Measurements from ENCODE around the gene TP53I11.

The TP53I11 gene

GRCh38 chr11:44939673-44940395 is 10.8 kb downstream of the TP53I11 start:
- peak; percentile 81 for DNase-seq (ENCODE audit: low spot score)

DNA sequence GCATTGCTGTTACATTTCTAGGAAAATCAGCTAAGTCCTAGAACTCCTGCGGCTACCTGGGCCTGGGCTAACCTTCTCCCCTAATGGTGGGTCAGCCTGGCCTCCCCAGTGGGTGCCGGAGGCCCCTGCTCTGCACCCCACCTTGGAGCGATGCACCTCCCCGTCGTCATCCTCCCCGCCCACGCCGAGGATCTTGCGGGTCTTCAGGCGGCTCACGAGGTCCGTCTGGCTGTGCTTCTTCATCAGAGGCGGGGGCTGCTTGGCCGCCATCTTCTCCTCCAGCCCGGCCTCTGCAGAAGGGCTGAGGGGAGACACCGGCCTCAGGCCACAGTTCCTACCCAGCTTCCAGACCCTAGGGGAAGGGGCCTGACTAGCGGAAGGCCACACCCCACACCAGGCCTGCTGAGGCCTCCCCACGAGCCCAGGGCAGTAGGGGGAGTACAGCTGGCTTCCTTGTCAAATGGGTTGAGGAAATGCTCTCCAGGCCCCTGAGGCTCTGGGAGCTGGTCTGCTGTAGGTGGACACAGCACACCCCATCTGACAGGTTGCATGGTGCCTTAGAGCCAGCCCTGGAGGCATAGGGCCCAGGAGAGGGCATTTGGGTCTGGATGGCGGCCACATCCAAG is 12.5 kb downstream of the TP53I11 start:
- DNase-seq (ENCODE audit: low spot score), result no peak

DNA sequence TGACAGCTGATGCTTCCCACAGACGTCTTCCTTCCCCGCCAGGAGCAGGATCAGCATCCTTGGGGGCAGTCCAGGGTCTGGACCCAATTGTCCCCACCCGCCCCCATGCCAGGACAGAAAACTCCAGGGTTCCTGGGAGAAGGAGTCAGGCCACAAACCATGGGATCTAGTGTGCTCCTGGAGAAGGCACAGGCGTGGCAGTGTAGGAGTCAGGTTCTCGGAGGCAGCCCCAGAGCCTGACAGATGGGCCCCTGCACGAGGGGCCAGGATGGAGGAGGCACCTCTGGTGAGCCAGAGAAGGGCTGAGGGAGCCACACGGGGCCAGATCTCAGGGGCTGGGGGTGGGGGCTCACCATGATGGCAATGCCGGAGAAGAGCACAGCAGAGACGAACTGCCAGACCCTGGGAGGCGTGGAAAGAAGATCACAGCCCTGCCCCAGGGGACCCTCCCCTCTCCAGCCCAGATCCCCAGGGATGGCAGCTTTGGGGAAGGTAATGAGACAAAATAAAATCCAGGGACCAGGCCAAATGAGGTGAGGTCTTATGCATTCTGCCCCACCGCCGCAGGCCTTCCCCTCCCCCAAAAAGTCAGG is 13.6 kb downstream of the TP53I11 start:
- DNase-seq (ENCODE audit: low spot score), result no peak

DNA sequence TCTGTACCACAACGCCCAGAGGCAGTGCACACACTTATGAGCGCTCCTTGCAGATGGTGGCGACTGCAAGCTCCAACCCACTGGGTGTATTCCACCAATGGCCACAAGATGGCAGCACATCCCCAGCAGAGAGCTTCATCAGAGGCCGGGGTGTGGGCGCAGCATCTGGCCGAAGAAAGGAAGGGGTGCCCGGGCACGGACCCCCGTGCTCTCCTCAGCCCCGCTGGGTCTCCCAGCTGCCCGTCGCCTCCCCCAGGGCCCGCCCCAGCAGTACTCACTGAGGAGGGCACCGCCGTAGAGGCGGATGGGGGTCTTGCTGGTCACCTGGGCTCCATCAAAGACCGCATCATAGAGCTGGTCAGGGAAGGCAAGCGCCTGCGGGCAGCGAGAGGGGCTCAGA is 14.2 kb downstream of the TP53I11 start:
- peak; percentile 87 for DNase-seq (ENCODE audit: low spot score)

- DNase-seq (ENCODE audit: low spot score), result no peak
These were observed 15.9 kb downstream of the TP53I11 start for GRCh38 chr11:44934735-44935250.

DNA sequence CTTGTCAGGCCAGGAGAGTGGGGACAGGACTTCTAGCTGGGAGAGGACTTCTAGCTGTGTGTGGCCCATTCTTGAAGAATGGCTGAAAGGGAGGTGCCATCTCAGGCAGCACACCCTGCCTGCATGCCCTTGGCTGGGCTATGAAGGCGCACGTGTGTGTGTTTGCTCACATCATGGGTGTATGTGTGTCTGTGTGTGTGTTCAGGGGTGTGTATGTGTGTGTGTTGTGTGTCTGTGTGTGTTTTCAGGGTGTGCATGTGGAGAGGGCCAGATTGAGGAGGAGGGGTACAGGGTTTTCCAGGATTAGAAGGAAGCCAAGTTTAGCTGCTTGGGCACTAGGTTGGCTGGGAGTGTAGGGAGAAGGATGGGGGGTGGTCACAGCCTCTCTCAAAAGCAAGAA is 16.6 kb downstream of the TP53I11 start:
- DNase-seq (ENCODE audit: low spot score), result no peak

DNA sequence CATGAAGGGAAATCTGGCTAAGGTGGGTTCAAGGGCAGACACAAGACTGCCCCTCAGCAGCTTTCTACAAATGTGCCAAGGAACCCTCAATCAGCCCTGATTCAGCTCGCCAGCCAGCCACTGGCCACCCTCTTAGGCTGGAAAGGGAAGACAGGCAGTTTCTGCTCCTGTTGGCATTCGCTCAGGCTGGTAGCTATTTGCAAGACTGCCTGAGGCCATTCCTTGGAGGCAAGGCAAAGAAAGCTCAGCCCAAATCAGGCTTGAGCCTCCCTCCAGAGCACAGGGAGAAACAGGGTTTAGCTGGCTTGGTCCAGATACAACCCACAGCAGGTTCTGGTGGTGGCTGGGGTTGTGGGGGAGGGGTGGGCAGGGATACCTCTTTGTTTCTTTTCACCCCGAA is 19.2 kb downstream of the TP53I11 start:
- DNase-seq (ENCODE audit: low spot score), result peak; percentile 43

GRCh38 chr11:44930588-44931302 is 19.9 kb downstream of the TP53I11 start:
- peak; percentile 43 for DNase-seq (ENCODE audit: low spot score)

GRCh38 chr11:44928816-44929215 is 21.9 kb downstream of the TP53I11 start:
- DNase-seq (ENCODE audit: low spot score), result peak; percentile 67

DNA sequence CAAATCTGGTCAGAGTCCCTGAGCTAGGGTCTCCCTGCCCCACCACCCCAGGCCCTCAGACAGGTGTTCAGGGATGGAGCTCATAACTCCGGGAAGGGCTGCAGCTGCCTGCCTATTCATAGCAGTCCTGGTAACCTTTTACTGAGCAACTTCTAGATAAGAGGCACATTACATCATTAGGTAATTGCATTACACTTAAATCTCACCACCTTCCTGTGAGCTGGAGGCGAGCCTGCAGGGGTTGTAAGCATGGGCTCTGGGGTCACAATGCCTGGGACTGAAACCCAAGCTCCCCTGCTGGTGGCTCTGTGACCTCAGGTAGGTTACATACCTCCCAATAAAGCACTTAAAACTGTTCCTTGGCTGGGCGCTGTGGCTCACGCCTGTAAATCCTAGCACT is 22.5 kb downstream of the TP53I11 start:
- peak; percentile 44 for DNase-seq (ENCODE audit: low spot score)

GRCh38 chr11:44927174-44927661 is 23.5 kb downstream of the TP53I11 start:
- peak; percentile 93 for DNase-seq (ENCODE audit: low spot score)

GRCh38 chr11:44926036-44926435 is 24.6 kb downstream of the TP53I11 start:
- no peak for DNase-seq (ENCODE audit: low spot score)

DNA sequence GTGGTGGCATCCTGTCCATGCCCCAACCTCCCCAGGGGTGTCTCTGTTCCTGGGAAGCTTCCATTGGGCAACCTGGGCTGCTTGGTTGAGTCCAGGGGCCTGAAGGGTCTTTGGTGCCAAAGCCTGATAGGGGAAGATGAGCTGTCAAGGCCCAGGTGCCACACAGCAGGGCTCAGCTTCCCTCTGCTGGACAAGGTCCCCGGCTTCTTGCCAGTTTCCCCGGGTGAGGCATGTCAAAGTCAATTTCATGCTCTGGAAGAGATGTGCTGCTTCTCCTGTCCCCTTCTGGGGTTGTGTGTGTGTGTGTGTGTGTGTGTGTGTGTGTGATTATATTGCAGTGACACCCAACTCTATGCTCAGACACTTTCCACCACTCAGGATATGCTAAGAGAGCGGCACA is 26.9 kb downstream of the TP53I11 start:
- DNase-seq (ENCODE audit: low spot score), result peak; percentile 92

- DNase-seq (ENCODE audit: low spot score), result no peak
These were observed 27.6 kb downstream of the TP53I11 start for GRCh38 chr11:44923115-44923514.

GRCh38 chr11:44920451-44920850 is 30.2 kb downstream of the TP53I11 start:
- no peak for DNase-seq (ENCODE audit: low spot score)

GRCh38 chr11:44917741-44918140 is 32.9 kb downstream of the TP53I11 start:
- DNase-seq (ENCODE audit: low spot score), result peak; percentile 88

- peak; percentile 59 for DNase-seq (ENCODE audit: low spot score)
These were observed 33.8 kb downstream of the TP53I11 start for GRCh38 chr11:44916801-44917385.

- DNase-seq (ENCODE audit: low spot score), result no peak
These were observed 34.4 kb downstream of the TP53I11 start for GRCh38 chr11:44916331-44916730.

- no peak for DNase-seq (ENCODE audit: low spot score)
These were observed 35.1 kb downstream of the TP53I11 start for GRCh38 chr11:44915621-44916020.

- no peak for DNase-seq (ENCODE audit: low spot score)
These were observed 35.7 kb downstream of the TP53I11 start for GRCh38 chr11:44915004-44915403.

DNA sequence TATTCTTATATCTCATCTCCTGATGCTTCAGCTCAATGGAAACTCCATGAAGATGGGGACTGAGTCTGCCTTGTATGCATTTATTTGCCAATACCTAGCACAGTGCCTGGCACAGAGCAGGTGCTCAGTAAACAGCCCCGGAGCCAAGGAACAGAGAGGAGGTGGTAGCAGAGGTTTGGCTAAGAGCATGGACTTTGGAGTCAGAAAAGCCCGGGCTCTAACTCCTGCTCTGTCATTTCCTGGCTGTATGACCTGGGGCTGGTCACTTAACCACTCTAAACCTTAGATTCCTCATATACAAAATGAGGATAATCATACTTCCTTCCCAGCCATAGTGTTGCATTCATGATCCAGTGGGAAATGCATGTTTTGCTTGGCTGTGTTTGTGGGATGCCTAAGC is 36.6 kb downstream of the TP53I11 start:
- no peak for DNase-seq (ENCODE audit: low spot score)

GRCh38 chr11:44913502-44913901 is 37.2 kb downstream of the TP53I11 start:
- DNase-seq (ENCODE audit: low spot score), result peak; percentile 54
